SU-DHL-6 (cell line): ENCODE measurements around the gene HTT.

Experiments
- CTCF ChIP-seq: fragments of 200-600 bp; sonication (generic); IDR thresholded peaks from one replicate; pipeline ENCODE4 v1.5.1; 2017; ENCODE audit warnings: antibody characterized with exemption, mild to moderate bottlenecking, low read length, moderate library complexity; ENCODE audit not compliant: insufficient read depth, poor library complexity, severe bottlenecking
- EZH2phosphoT487 ChIP-seq: fragments of 200-600 bp; sonication (generic), shearing (Covaris generic); conservative IDR thresholded peaks from 2 replicates; pipeline ENCODE4 v1.6.1; 2018; ENCODE audit warnings: mild to moderate bottlenecking, antibody characterized with exemption, low read length, moderate library complexity, mixed read lengths

- TF ChIP-seq EZH2phosphoT487 (no peak), CTCF (no peak)
Measured at GRCh38 chr4:3240936-3241522, 166.5 kb downstream of the HTT start.
